Body of pancreas (tissue), 4 donors: Measurements from ENCODE around the gene ADGRG2.

Source experiments
- CTCF ChIP-seq, 7 experiments: fragments of 450-650 bp in 4 of 7; fragments of 200-600 bp in 3 of 7; sonication (generic) in 3 of 7; IDR thresholded peaks; one replicate each; pipeline ENCODE4 v1.5.1; 2016 to 2019; ENCODE audit warnings: antibody characterized with exemption in 7 of 7
- POLR2A ChIP-seq, 3 donors: fragments of 450-650 bp; IDR thresholded peaks; one replicate each; pipeline ENCODE4 v1.6.1; 2016; ENCODE audit warnings: antibody characterized with exemption in 3 of 3, mild to moderate bottlenecking in 2 of 3

DNA sequence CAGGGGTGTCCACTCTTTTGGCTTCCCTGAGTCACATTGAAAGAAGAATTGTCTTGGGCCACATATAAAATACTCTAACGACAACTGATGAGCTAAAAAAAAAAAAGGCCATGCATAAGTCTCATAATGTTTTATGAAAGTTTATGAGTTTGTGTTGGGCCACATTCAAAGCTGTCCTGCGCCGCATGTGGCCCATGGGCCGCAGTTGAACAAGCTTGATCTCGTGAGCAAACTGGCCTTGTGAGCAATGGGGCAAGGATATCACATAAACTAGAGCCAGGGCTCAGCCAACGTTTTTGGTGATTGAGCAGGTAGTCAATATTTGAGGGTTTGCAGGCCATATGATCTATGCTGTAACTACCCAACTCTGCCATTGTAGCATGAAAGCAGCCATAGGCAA lies 93.7 kb downstream of the ADGRG2 start:
- no peak for TF ChIP-seq CTCF (IDR thresholded peaks at IDR 0.05)
- no peak for TF ChIP-seq POLR2A (IDR thresholded peaks at IDR 0.05)
